HEK293 (cell line): Measurements from ENCODE around the gene TANC1.

ENCODE experiments used
- KLF9 ChIP-seq: fragments of 450-650 bp; formaldehyde crosslinking; IDR thresholded peaks from 2 replicates; pipeline ENCODE4 v1.5.1; 2016; ENCODE audit warnings: missing biosample characterization, missing genetic modification characterization, low read depth
- SCRT2 ChIP-seq: fragments of 450-650 bp; formaldehyde crosslinking; IDR thresholded peaks from 2 replicates; pipeline ENCODE4 v1.5.1; 2016; ENCODE audit warnings: missing biosample characterization, missing genetic modification characterization
- TCF7L2 ChIP-seq: IDR thresholded peaks from 2 replicates; pipeline ENCODE4 v1.6.1; 2011; ENCODE audit warnings: low read depth, mild to moderate bottlenecking, inconsistent platforms, low read length, moderate library complexity, borderline replicate concordance
- ZNF558 ChIP-seq: fragments of 450-650 bp; formaldehyde crosslinking; IDR thresholded peaks from 2 replicates; pipeline ENCODE4 v1.5.1; 2016; ENCODE audit warnings: missing biosample characterization, missing genetic modification characterization
- ZNF585B ChIP-seq: fragments of 450-650 bp; formaldehyde crosslinking; IDR thresholded peaks from 2 replicates; pipeline ENCODE4 v1.5.1; 2016; ENCODE audit warnings: missing biosample characterization, missing genetic modification characterization
- ZNF660 ChIP-seq: fragments of 450-650 bp; IDR thresholded peaks from 2 replicates; pipeline ENCODE4 v1.5.1; 2018; ENCODE audit warnings: missing biosample characterization, mild to moderate bottlenecking, missing genetic modification characterization
- ZNF747 ChIP-seq: fragments of 450-650 bp; formaldehyde crosslinking; IDR thresholded peaks from 2 replicates; pipeline ENCODE4 v1.5.1; 2016; ENCODE audit warnings: missing biosample characterization, missing genetic modification characterization
- TF ChIP-seq, protein P1 (sequence below): fragments of 450-650 bp; formaldehyde crosslinking; IDR thresholded peaks from 2 replicates; pipeline ENCODE4 v1.5.1; 2016; ENCODE audit warnings: missing biosample characterization, missing genetic modification characterization
- TF ChIP-seq, protein P2 (sequence below): fragments of 450-650 bp; formaldehyde crosslinking; IDR thresholded peaks from 2 replicates; pipeline ENCODE4 v1.5.1; 2016; ENCODE audit warnings: missing biosample characterization, missing genetic modification characterization
- TF ChIP-seq, protein P3 (sequence below): fragments of 450-650 bp; formaldehyde crosslinking; IDR thresholded peaks from 2 replicates; pipeline ENCODE4 v1.5.1; 2016; ENCODE audit warnings: missing biosample characterization, missing genetic modification characterization
- TF ChIP-seq, protein P4 (sequence below): IDR thresholded peaks from 2 replicates; pipeline ENCODE4 v1.6.1; 2011; ENCODE audit warnings: mild to moderate bottlenecking, low read depth, low read length, borderline replicate concordance

DNA sequence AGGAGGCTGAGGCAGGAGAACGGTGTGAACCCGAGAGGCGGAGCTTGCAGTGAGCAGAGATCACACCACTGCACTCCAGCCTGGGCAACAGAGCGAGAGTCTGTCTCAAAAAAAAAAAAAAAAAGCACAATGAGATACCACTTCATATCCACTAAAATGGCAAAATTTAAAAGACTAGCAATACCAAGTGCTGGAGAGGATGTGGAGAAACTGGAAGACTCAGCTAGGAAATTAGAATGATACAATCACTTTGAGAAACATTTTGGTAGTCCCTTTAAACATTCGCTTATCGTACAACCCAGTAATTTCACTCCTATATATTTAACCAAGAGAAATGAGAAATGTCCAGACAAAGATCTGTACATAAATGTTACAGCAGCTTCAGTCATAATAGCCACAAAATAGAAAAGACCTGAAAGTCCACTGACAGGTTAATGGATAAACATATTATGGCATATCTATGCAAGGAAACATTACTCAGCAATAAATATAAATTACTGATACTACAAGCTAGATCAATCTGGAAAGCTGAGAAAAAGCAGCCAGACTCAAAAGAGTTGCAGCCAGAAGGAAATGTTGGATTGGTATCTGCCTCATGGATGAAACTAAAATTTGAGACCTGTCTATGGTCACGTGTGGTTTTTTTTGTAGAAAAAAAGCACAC lies 278.0 kb downstream of the TANC1 start:
- TF ChIP-seq KLF9 (tag by site-specific recombination) = no peak
- TF ChIP-seq ZNF660 (tag by site-specific recombination) = no peak
- TF ChIP-seq, protein P1, sequence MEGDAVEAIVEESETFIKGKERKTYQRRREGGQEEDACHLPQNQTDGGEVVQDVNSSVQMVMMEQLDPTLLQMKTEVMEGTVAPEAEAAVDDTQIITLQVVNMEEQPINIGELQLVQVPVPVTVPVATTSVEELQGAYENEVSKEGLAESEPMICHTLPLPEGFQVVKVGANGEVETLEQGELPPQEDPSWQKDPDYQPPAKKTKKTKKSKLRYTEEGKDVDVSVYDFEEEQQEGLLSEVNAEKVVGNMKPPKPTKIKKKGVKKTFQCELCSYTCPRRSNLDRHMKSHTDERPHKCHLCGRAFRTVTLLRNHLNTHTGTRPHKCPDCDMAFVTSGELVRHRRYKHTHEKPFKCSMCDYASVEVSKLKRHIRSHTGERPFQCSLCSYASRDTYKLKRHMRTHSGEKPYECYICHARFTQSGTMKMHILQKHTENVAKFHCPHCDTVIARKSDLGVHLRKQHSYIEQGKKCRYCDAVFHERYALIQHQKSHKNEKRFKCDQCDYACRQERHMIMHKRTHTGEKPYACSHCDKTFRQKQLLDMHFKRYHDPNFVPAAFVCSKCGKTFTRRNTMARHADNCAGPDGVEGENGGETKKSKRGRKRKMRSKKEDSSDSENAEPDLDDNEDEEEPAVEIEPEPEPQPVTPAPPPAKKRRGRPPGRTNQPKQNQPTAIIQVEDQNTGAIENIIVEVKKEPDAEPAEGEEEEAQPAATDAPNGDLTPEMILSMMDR = no peak
- TF ChIP-seq TCF7L2 = no peak
- TF ChIP-seq, protein P2, sequence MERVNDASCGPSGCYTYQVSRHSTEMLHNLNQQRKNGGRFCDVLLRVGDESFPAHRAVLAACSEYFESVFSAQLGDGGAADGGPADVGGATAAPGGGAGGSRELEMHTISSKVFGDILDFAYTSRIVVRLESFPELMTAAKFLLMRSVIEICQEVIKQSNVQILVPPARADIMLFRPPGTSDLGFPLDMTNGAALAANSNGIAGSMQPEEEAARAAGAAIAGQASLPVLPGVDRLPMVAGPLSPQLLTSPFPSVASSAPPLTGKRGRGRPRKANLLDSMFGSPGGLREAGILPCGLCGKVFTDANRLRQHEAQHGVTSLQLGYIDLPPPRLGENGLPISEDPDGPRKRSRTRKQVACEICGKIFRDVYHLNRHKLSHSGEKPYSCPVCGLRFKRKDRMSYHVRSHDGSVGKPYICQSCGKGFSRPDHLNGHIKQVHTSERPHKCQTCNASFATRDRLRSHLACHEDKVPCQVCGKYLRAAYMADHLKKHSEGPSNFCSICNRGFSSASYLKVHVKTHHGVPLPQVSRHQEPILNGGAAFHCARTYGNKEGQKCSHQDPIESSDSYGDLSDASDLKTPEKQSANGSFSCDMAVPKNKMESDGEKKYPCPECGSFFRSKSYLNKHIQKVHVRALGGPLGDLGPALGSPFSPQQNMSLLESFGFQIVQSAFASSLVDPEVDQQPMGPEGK = no peak
- TF ChIP-seq ZNF747 (tag by site-specific recombination) = no peak
- TF ChIP-seq, protein P3, sequence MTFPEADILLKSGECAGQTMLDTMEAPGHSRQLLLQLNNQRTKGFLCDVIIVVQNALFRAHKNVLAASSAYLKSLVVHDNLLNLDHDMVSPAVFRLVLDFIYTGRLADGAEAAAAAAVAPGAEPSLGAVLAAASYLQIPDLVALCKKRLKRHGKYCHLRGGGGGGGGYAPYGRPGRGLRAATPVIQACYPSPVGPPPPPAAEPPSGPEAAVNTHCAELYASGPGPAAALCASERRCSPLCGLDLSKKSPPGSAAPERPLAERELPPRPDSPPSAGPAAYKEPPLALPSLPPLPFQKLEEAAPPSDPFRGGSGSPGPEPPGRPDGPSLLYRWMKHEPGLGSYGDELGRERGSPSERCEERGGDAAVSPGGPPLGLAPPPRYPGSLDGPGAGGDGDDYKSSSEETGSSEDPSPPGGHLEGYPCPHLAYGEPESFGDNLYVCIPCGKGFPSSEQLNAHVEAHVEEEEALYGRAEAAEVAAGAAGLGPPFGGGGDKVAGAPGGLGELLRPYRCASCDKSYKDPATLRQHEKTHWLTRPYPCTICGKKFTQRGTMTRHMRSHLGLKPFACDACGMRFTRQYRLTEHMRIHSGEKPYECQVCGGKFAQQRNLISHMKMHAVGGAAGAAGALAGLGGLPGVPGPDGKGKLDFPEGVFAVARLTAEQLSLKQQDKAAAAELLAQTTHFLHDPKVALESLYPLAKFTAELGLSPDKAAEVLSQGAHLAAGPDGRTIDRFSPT (tag by site-specific recombination) = no peak
- no peak for TF ChIP-seq ZNF585B (tag by site-specific recombination)
- no peak for TF ChIP-seq ZNF558 (tag by site-specific recombination)
- TF ChIP-seq, protein P4, sequence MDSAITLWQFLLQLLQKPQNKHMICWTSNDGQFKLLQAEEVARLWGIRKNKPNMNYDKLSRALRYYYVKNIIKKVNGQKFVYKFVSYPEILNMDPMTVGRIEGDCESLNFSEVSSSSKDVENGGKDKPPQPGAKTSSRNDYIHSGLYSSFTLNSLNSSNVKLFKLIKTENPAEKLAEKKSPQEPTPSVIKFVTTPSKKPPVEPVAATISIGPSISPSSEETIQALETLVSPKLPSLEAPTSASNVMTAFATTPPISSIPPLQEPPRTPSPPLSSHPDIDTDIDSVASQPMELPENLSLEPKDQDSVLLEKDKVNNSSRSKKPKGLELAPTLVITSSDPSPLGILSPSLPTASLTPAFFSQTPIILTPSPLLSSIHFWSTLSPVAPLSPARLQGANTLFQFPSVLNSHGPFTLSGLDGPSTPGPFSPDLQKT = no peak
- TF ChIP-seq SCRT2 (tag by site-specific recombination) = no peak
